Stimulated activated CD4-positive, alpha-beta T cell treated with anti-CD3 and anti-CD28 coated beads, Interleukin-15, amount 100 ng/mL, for 1 hour (primary cell): ENCODE data around the gene HLA-DMB.
"Not testable (repeated sequence)": the region's sequence is repeated elsewhere in the genome, so short reads cannot be mapped to it uniquely, and the experiment has no call there.

Source experiments
- DNase-seq, 2 donors: peaks; one replicate each; pipeline ENCODE4 v3.0.0-alpha.2; 2020; ENCODE audit warnings: low read depth in 1 of 2, low spot score in 1 of 2

The HLA-DMB gene

DNA sequence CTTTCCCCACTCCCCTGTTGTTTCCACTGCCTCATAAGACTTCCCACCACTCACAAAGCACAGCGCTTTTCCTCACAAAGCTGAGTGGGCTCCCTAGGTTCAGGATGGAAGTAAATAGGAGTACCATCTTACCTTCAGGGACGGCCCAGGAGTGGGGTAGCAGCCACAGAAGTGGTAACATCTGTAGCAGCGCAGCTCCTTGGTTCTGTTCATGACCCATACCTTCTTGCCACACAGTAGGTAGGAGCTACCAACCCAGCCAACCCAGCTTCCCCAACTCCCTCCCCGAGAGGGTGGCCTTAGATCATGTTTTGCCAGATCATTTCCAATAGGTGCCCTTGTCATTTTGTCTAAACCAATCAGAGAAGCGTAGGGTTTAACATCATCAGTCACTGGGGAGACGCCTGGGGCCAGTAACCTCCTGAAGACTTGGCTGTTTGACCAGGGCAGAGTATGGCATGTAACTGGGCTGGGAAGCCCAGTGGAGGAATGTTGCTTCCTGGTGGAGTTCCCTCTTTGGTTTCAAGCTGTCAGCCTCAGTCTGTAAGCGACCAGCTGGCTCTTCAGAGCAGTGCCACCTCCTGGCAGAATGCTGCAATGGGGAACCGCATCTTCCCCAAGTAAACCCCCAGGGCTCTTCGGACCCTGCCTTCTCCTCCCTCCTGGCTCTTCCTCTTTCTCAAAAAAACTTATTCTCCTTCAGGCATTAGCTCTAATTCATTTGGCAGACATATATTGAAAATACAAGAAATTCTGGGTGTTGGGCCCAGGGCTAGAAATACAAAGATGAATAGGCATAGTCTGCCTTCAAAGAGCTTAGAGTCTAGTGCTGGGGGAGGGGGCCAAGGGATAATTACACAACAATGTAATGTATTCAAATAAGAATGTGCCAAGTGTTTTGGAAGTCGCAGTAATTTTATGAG, 12.2 kb upstream of the HLA-DMB start, which contains the start of gene HLA-DMA:
Gene HLA-DMA, minus strand, starts transcription at position 281 of the 923 bp plus-strand sequence. Its CDS starts 61 bp downstream, at position 220.
- DNase-seq, result peak; percentile 37 to 42

DNA sequence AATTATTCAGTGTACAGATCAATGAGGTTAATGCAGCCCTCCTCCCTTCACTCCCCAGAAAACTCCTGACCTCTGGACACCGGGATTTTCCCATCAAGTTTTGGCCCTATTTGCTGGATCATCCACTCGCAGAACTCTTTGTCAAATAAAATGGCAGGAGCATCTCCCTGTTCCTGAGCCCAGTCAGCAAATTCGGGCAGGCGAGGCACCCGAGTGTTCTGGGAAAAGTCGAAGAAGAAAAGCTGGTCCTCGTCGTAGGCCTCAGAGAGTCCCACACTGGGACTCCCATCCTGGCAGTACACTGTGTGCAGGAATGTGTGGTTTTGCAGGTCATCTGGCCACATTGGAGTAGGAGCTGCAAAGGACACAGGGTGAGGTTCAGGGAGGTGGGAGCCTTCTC, 9.6 kb upstream of the HLA-DMB start:
- no peak for DNase-seq

DNA sequence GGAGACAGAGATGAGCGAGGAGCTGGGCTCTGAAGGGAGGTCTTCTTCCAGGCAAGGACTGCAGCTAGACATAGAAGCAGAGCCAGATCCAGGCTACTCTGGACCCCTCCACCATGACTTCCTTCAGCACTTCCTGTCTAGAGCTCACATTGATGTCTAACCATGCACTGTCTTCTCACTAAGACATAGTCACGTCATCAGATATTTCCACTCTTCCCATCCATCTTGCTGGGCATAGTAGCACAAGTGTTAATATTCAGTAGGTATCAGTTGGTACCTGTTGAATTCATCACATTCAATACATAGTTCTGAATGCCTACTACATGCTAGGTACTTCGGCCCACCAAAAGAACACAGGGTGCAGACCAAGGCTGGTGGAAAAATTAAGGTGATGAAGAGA, 9.2 kb upstream of the HLA-DMB start:
- no peak for DNase-seq

DNA sequence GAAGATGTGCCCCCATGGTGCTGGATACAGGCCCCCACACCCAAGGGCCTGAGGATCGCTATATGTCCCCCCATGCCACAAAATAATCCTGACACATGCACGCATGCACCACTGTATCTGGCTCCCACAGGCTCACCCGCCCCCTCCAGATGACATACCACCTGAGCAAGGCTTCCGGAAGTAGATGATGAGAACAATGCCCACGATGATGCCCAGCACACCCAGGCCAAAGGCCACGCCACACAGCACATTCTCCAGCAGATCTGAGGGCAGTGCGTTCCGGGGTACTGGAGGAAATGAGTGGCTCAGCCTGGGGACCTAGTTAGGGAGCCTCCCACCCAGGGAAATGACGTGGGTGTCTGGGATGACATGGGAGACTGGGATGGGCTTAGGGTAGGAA, 8.3 kb upstream of the HLA-DMB start:
- no peak for DNase-seq

DNA sequence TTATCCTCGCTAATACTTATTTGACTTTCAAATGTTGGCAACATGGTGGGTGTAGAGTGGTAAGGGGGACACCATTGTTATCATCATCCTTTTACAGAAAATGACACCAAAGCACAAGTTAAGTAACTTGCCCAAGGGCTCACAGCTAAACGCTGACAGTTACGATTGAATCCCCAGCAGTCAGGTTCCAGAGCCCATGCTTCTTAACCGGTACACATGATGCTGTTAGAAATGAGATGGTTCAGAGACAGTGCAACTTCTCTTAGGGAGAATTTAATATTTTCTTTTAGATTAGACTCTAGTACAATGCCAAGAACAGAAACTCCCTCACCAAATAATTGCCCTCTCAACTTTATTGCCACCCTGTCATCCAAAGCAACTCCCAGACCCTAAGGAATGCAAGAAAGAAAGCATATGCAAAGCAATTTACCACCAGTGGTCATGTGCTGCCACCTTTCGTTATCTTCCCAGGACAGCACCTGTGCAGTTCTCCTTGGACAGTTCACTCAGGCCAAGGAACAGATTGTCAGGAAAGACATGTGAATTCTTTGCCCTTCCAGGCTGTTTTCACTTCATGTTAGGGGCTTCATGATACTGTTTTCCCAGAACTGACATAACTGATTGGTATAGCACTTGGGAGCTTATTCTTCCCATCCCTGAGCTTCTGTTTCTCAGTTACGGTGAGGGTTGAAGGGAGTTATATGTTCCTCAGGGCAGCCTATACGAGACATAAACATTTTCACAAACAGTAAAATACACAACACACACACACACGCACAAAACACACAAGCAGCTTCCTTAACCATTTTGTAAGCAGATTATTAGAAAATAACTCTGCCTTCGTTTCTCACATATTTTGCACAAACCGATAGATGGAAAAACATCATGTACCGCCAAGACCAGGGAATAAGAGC, 7.0 kb upstream of the HLA-DMB start:
- no peak for DNase-seq

DNA sequence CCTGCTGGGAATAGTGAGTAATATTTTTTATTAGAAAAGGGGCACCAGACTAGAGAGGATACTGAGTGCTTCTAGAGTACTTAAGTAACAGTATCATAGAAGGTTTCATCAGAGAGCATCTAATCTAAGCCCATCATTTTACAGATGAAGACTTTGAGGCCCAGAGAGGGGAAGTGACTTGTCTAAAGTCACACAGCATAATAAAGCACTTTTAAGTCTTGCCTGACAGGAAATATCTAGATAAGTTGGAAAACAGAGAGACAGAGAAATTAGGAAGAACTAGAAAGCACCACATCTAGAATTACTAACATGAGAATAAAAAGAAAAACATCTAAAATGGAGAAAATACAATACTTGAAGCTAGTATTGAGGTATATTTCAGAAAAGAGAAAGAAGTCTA, 6.1 kb upstream of the HLA-DMB start:
- no peak for DNase-seq

DNA sequence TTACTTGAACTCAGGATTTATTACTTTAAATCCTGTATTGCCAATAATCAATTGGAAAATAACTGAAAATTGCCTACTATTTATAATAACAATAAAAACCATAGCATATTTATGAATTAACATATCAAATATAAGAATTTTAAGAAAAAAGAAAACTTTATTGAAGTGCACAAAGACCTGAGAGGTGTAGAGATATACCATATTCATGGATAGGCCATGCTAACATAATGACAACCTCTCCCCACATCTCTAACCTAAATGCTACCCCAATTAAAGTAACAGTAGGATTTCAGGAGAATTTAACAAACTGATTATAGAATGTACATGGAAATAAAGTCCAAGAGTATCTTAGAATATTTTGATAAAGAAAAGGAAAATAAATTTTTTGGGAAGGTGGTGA, 5.1 kb upstream of the HLA-DMB start:
- no peak for DNase-seq

DNA sequence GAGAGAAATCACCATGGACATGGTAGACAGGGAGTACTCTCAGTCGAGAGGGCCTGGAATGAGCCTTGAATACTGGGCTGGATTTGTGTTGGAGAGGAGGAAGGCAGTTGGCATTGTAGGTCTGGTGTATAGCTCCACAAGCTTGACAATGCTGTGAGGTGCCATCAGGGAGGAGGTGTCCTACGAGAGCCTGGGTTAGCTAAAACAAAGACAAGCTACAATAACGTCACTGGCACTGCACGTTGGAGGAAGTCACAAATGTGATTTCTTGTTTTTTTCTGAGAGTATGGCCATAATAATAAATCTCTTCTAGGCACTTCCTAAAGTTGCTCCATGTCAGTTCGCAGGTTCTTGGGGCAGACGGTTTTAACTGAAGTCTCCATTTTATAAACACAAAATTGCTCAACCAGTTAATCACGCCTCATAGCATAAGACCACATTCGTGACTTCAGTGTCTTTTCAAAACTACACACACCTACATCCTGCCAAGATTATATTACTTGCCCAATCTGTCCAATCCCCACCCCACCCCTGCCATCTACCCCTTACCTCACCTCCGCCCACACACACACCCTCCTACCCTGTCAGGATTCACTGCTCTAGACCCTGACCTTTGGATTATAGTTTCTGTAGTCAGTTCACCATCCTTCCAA, 4.4 kb upstream of the HLA-DMB start:
- no peak for DNase-seq

DNA sequence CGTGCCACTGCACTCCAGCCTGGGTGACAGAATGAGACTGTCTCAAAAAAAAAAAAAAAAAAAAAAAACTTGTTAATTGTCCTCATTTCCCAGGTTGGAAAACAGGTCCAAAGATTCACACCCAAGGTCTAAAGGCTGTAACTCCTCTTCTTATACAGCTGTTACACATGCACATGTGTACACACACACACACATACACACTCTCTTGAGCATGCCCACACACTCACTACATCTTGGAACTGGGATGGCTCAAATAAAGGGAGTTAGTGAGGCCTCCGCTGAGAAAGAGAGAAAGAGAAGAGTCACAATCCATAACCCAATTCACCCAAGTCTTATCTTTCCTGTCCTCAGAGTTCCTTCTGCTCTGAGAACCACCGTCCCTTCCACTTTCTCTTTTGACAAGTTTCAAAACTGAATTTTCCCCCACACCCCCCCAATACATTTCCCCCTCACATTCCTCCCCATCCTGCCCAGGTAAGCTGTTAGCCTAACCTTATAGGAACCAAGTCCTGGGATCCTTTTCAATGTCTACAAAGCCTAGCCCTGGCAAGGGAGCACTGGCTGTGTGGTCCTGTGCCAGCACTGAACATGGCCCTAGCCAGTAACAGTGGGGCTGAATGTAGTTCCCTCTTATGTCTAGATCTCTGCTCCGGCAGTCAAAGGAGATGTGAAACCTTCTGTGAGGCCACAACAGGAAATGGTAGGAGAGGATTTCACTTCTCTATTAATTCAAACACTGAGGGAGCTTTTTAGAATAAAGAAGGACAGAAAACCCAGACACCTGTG, 3.2 kb upstream of the HLA-DMB start:
- no peak for DNase-seq

DNA sequence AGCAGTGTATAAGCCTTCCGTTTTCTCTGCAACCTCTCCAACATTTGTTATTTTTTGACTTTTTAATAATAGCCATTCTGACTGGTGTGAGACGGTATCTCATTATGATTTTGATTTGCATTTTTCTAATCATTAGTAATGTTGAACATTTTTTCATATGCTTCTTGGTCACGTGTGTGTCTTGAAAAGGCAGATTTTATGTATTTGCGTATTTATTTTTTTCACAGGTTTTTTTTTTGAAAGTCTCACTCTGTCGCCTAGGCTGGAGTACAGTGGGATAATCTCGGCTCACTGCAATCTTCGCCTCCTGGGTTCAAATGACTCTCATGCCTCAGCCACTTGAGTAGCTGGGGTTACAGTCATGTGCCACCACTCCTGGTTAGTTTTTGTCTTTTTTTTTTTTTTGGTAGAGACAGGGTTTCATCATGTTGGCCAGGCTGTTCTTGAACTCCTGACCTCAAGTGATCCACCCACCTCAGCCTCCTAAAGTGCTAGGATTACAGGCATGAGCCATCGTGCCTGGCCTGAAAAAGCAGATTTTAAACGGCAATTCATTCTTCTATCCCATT, 1.8 kb upstream of the HLA-DMB start:
- DNase-seq, result not testable (repeated sequence)

DNA sequence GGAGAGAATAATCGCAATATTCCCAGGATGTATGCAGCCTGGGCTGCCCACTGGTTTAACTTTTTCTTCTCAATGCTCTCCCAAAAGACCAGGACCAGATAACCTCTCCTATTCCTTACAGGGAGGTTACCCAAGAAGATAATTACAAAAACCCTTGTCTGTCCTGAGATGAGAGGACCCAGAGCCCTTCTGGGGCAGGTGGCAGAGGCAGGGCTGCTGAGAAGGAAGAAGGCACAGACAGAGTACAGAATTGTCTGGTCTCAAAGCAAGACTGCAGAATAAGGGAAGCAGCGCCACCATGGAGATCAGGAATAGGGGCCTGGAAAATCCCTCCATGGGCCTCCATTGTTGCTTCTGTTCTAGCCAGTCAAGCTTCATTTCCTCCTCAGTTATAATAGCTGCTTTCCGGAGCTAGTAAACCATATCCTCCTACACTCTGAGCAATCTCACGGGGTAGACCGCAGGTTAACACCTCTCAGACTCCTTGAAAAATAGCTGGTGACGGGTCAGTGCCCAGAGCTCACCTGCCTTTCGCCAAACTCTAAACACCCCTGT, 463 bp upstream of the HLA-DMB start:
- no peak for DNase-seq

DNA sequence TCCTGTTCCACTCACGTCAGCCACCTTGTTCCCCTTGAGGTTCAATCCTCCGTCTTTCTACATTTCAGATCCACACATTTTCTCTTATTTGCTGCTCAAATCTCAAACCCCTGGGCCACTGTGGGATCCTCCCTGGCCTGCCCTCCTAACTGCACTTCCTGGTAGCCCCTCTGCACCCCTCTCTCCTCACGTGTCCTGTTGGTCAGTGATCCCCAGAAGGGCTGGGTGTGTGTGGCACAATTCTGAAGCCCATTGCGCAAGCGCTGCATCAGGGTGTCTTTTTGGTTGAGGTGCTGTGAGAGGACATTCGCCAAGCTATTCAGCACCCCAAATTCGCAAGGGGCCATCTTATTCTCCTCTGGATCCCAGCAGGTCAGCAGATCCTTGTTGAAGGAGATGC, 2.3 kb downstream of the HLA-DMB start:
- no peak for DNase-seq

DNA sequence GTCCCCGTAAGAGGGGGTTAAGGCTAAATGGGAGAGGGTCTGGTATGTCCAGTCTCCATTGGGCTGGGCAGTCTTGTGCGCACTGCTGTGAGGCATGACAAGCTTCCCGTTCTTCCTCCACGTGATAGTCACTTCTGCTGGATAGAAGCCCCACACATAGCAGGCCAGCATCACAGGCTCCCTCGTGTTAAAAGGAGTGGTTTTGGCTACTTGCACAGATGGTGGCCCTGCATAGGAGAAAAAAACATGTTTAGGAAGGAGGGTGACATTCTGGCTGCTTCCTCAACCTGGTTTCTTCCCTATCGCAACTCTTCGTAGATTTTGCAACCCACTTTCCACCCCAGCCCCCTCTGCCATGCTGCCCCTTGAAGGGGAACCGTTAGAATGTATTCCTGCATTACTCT, 3.6 kb downstream of the HLA-DMB start:
- DNase-seq, result no peak

DNA sequence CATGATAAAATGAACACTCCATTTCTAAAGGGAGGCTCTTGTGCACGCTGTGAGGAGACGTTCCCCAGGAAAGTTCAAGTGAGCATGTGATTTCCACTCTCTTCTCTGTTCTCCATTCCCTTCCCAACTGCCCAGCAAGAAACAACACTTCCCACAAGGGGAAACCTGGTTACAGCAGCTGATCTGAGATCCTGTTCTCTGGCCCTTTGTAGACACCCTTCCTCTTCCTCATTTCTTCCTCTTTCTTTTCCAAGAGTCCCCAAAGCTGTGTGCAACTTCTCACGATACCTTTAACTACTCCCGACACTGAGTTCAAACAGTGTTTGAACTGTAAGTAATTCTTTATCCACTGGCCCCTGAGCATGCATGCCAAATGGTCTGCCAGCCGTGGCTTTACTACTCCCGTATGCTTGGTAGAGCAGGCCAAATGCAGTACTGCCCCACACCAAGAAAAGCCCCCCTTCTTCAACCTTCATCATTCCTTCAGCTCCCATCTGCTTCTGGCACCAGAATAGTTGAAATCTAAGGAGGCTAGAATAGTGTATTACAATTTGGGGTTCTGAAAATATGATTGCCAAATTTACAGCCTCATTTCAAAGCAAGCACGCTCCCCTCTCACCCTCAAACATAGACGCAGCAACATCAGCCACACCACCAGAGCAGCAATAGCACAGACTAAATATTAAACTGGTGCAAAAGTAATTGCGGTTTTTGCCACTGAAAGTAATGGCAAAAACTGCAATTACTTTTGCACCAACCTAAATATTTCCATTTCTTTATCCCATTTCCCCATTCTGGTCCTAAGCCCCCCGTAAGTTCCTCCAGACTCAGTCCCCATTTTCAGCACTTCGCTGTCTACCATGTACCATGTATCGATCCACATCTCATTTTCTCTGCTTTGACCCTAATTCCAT, 4.3 kb downstream of the HLA-DMB start:
- DNase-seq, result no peak

DNA sequence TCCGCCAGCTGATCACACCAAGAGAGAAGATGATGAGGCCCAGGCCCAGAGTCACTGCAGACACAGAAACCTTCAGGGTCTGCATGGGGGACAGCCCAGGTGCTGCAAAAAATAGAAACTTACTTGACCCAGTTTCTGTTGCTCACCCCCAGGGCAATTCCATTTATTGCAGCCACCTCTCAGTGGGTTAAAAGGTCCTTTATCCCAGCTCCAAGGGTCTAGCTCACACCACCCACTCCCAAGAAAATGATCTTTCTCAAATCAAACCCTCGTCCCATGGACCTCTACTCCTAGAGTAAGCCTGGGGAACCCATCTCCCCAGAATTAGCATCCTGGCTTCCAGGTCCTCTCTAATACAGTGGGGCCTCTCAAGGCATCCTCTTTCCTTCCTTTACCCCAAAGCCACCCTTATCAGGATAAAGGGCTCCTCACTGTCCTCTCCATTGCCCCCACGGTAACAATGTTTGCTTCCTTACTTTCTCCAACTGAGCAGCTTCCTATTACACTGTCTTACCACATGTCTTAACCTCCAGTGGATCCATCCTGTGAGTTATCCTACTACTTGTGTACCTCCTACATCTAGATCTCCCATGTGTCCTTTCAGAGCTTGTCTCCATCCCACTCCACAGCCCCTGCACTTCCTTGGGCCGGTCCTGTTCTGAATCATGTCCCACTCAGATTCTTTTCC, 5.1 kb downstream of the HLA-DMB start:
- DNase-seq, result no peak

DNA sequence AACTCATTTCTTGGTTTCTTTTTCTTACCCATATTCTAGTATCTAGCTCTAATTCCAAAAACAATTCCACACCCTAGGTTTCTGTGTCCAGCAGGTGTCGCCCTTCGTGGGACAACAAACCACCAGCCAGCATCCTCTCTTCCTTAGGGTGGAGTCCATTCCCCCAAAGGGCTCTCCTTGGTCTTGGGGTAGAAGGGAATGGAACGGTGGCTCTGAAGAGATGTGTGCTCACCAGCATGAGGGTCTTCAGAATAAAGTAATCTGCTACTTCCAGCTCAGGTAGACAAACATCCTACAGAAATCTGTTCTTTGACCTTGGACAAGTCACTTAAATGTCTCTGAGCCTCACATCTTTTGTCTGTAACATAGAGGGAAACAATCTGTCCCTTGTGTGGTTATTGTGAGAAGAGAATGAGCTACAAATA, 7.2 kb downstream of the HLA-DMB start:
- peak; percentile 53 to 62 for DNase-seq

DNA sequence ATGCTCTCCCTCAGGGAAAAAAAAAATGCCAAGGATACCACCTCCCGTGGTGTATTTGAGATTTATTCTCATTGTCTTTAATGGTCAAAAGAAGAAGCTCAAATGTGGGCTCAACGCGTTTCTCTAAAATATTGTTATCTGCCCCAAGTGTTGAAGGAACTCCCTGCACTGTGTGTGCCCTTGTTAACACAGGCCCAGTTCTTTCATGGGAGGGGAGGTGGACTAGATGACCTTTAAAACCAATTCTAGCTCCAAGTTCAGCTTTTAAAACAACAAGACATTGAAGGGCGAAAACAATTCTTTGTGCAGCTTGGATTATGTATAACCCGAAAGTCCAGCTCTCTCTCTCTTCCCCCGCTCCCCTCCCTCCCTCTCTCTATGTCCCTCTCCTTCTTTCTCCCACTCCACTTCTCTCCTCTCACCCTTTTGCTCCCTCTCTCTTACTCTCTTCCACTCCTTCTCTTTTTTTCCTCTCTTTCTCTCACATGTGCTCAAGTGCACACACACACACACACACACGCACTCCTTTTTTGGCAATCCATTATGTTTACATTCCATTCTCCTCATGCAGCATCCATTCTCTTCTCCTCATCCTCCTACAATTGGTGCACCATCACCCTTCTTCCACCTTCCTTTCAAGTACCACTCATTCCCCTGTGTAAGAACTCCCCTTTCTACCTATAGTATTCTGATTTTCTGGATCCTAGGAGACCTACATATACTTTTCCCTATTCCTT, 8.5 kb downstream of the HLA-DMB start:
- DNase-seq, result no peak

DNA sequence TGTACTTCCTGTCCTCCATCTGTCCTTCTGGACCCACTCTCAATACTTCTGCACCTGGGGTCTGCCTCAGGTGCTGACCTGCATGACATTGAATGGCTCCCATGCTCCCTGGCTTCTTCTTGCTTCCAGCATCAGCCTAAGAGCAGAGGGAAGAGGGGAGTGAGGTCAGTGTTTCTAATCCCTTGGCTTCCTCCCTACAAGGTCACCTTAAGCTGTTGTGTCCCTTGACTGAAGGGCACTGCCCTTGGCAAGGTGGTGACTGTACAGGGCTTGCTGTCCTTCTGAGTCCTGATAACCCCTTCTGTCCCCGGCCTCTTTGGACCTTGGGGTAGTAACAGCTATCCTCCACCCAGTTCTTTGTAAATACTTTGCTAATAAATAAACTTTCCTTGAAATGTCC, 9.6 kb downstream of the HLA-DMB start:
- DNase-seq, result no peak
